Measurements from ENCODE around the gene NEK4. TPM values are rescaled to one million over a fixed set of nuclear protein-coding genes. Genes with fewer than 3 reads are reported as not detected.

The NEK4 gene
- polyA plus RNA-seq, 1 of the 3 experiments (the other 2 are of a cell fraction), result 8.8 TPM

DNA sequence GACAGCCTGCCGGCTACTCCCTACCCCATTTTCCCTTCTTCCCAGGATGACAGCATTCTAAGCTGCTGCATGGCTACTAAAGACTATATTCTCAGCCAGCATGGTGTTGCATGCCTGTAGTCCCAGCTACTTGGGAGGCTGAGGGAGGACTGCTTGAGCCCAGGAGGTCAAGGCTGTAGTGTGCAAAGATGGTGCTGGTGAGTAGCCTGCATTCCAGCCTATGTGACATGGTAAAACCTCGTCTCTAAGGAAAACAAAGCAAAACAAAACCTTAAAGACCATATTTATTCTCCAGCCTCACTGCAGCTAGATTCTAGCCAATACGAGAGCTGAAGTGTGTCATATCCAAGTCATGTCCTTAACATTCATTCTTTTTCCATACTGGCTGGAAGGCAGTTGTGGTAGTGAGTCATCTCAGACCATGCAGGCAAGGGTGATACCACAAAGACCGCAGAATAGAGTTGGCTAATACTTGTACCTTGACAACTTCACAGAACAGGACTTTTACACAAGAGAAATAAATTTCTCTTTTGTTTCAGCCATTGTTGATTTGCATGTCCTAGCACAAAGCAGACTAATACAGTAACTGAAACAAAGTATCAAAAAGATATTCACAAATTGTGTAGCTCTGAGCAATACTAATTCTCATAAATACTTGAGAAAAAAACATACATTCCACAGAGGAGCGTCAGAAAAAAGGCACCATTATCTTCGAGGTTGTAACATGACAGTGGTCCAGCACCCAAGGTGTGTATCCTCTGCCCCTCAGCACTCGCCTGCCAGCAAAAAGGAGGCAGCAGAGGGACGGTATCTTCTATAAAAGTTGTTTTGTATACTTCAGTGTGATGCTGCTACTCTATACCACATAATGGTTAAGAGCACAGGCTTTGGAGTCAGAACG, 99.9 kb downstream of the NEK4 start (continued):
- TF ChIP-seq, protein P1, sequence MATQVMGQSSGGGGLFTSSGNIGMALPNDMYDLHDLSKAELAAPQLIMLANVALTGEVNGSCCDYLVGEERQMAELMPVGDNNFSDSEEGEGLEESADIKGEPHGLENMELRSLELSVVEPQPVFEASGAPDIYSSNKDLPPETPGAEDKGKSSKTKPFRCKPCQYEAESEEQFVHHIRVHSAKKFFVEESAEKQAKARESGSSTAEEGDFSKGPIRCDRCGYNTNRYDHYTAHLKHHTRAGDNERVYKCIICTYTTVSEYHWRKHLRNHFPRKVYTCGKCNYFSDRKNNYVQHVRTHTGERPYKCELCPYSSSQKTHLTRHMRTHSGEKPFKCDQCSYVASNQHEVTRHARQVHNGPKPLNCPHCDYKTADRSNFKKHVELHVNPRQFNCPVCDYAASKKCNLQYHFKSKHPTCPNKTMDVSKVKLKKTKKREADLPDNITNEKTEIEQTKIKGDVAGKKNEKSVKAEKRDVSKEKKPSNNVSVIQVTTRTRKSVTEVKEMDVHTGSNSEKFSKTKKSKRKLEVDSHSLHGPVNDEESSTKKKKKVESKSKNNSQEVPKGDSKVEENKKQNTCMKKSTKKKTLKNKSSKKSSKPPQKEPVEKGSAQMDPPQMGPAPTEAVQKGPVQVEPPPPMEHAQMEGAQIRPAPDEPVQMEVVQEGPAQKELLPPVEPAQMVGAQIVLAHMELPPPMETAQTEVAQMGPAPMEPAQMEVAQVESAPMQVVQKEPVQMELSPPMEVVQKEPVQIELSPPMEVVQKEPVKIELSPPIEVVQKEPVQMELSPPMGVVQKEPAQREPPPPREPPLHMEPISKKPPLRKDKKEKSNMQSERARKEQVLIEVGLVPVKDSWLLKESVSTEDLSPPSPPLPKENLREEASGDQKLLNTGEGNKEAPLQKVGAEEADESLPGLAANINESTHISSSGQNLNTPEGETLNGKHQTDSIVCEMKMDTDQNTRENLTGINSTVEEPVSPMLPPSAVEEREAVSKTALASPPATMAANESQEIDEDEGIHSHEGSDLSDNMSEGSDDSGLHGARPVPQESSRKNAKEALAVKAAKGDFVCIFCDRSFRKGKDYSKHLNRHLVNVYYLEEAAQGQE (IDR thresholded peaks at IDR 0.05; ENCODE audit: low read depth, low read length), result no peak
- TF ChIP-seq YY1 (IDR thresholded peaks at IDR 0.05; ENCODE audit: low read depth), result peak; percentile 30; the same call in 1 of the 2 replicates
- no peak for TF ChIP-seq CHD2 (IDR thresholded peaks at IDR 0.05; ENCODE audit: low read length, partially characterized antibody)
- no peak for TF ChIP-seq GABPA (IDR thresholded peaks at IDR 0.05; ENCODE audit: low read depth)
- TF ChIP-seq TAF1 (IDR thresholded peaks at IDR 0.05; ENCODE audit: borderline replicate concordance, low read depth, low read length), result peak; percentile 67; the same call in 1 of the 2 replicates
- peak; percentile 95 for TF ChIP-seq JUND (IDR thresholded peaks at IDR 0.05)
- no peak for TF ChIP-seq FOXJ3 (CRISPR knock-in tag; IDR thresholded peaks at IDR 0.05)
- TF ChIP-seq RAD21 (IDR thresholded peaks at IDR 0.05; ENCODE audit: low read length), result no peak
- TF ChIP-seq GATA2 (CRISPR knock-in tag; IDR thresholded peaks at IDR 0.05), result no peak
- no peak for TF ChIP-seq MXI1 (IDR thresholded peaks at IDR 0.05; ENCODE audit: low read depth, low read length)
- TF ChIP-seq SIN3A (IDR thresholded peaks at IDR 0.05; ENCODE audit: borderline replicate concordance, low read depth, low read length), result 0 out of 2 replicates have a peak, but pooled peaks have one; percentile 48
- TF ChIP-seq, protein P2, sequence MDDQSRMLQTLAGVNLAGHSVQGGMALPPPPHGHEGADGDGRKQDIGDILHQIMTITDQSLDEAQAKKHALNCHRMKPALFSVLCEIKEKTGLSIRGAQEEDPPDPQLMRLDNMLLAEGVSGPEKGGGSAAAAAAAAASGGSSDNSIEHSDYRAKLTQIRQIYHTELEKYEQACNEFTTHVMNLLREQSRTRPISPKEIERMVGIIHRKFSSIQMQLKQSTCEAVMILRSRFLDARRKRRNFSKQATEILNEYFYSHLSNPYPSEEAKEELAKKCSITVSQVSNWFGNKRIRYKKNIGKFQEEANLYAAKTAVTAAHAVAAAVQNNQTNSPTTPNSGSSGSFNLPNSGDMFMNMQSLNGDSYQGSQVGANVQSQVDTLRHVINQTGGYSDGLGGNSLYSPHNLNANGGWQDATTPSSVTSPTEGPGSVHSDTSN (IDR thresholded peaks at IDR 0.05), result peak; percentile 58
- peak; percentile 86 for TF ChIP-seq TCF12 (IDR thresholded peaks at IDR 0.05)
- TF ChIP-seq, protein P3, sequence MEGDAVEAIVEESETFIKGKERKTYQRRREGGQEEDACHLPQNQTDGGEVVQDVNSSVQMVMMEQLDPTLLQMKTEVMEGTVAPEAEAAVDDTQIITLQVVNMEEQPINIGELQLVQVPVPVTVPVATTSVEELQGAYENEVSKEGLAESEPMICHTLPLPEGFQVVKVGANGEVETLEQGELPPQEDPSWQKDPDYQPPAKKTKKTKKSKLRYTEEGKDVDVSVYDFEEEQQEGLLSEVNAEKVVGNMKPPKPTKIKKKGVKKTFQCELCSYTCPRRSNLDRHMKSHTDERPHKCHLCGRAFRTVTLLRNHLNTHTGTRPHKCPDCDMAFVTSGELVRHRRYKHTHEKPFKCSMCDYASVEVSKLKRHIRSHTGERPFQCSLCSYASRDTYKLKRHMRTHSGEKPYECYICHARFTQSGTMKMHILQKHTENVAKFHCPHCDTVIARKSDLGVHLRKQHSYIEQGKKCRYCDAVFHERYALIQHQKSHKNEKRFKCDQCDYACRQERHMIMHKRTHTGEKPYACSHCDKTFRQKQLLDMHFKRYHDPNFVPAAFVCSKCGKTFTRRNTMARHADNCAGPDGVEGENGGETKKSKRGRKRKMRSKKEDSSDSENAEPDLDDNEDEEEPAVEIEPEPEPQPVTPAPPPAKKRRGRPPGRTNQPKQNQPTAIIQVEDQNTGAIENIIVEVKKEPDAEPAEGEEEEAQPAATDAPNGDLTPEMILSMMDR (IDR thresholded peaks at IDR 0.05), result no peak; the same call in 1 of the 2 replicates
- TF ChIP-seq, protein P4, sequence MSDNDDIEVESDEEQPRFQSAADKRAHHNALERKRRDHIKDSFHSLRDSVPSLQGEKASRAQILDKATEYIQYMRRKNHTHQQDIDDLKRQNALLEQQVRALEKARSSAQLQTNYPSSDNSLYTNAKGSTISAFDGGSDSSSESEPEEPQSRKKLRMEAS (IDR thresholded peaks at IDR 0.05; ENCODE audit: low read depth), result peak; percentile 57
- TF ChIP-seq, protein P5, sequence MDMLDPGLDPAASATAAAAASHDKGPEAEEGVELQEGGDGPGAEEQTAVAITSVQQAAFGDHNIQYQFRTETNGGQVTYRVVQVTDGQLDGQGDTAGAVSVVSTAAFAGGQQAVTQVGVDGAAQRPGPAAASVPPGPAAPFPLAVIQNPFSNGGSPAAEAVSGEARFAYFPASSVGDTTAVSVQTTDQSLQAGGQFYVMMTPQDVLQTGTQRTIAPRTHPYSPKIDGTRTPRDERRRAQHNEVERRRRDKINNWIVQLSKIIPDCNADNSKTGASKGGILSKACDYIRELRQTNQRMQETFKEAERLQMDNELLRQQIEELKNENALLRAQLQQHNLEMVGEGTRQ (IDR thresholded peaks at IDR 0.05; ENCODE audit: borderline replicate concordance, low read depth, low read length), result no peak
- TF ChIP-seq, protein P6, sequence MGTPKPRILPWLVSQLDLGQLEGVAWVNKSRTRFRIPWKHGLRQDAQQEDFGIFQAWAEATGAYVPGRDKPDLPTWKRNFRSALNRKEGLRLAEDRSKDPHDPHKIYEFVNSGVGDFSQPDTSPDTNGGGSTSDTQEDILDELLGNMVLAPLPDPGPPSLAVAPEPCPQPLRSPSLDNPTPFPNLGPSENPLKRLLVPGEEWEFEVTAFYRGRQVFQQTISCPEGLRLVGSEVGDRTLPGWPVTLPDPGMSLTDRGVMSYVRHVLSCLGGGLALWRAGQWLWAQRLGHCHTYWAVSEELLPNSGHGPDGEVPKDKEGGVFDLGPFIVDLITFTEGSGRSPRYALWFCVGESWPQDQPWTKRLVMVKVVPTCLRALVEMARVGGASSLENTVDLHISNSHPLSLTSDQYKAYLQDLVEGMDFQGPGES (IDR thresholded peaks at IDR 0.05; ENCODE audit: low read depth, low read length), result no peak
- no peak for TF ChIP-seq ELF1 (IDR thresholded peaks at IDR 0.05)
- TF ChIP-seq POLR2AphosphoS5 (IDR thresholded peaks at IDR 0.05; ENCODE audit: low read depth, low read length), result no peak; the same call in 1 of the 2 replicates
- TF ChIP-seq TEAD4 (IDR thresholded peaks at IDR 0.05; ENCODE audit: borderline replicate concordance, insufficient read depth), result peak; percentile 55; the same call in 1 of the 2 replicates
- TF ChIP-seq FOXM1 (IDR thresholded peaks at IDR 0.05; ENCODE audit: low read depth), result no peak
- TF ChIP-seq FOSL2 (IDR thresholded peaks at IDR 0.05; ENCODE audit: borderline replicate concordance, low read depth), result peak; percentile 93
